ENCODE data around the gene NECAB2. TPM values are rescaled to one million over a fixed set of nuclear protein-coding genes. Genes with fewer than 3 reads are reported as not detected.

NECAB2 gene
- total and polyA plus RNA-seq, 4 donors = 0.10 to 0.57 (median 0.39) TPM

- DNase-seq (no peak), ATAC-seq (ENCODE audit: insufficient read depth, low FRiP score) (no peak)
- Histone ChIP-seq H3K9me3 (ENCODE audit: control insufficient read depth in 4 of 4, insufficient read depth in 3 of 4, low read length in 3 of 4) (peaks cover 0 to 1% (median 0%) of the 10 kb centered on the region in 4 donors), H3K4me3 (no peak overlapping the region), H3K27me3 (ENCODE audit: control insufficient read depth in 3 of 3, insufficient read depth in 3 of 3, low read length in 2 of 3) (no peaks in the 10 kb centered on the region), H3K36me3 (ENCODE audit: control insufficient read depth in 4 of 4, insufficient read depth in 4 of 4, low read length in 4 of 4) (no peaks in the 10 kb centered on the region), H3K27ac (ENCODE audit: low read depth in 1 of 2, low read length in 1 of 2) (no peak overlapping the region), H3K4me1 (ENCODE audit: control insufficient read depth in 5 of 5, insufficient read depth in 5 of 5, low read length in 5 of 5) (peaks cover 0 to 2% (median 0%) of the 10 kb centered on the region in 5 donors), H3K9ac (ENCODE audit: insufficient read depth in 1 of 2, low read length in 2 of 2) (no peak overlapping the region)
- WGBS, 2 donors = 73 to 83% methylated on average over 13 of the region's 13 CpGs
- TF ChIP-seq CTCF (IDR thresholded peaks at IDR 0.05; ENCODE audit: control extremely low read depth, extremely low read depth) = no peak
These were observed 33.1 kb downstream of the NECAB2 start for GRCh38 chr16:84000989-84001642.

GRCh38 chr16:84001726-84002125, 33.7 kb downstream of the NECAB2 start:
- WGBS, 2 donors = 78 to 92% methylated on average over 7 of the region's 7 CpGs
- peaks cover 0 to 1% (median 0%) of the 10 kb centered on the region in 4 donors for H3K9me3 ChIP-seq (ENCODE audit: control insufficient read depth in 4 of 4, insufficient read depth in 3 of 4, low read length in 3 of 4)

GRCh38 chr16:84003038-84003437, 35.0 kb downstream of the NECAB2 start:
- no peak for TF ChIP-seq CTCF (IDR thresholded peaks at IDR 0.05; ENCODE audit: control extremely low read depth, extremely low read depth)
- ATAC-seq (ENCODE audit: insufficient read depth, low FRiP score) = no peak
- Histone ChIP-seq H3K9me3 (ENCODE audit: control insufficient read depth in 4 of 4, insufficient read depth in 3 of 4, low read length in 3 of 4) (peaks cover 0 to 1% (median 0%) of the 10 kb centered on the region in 4 donors), H3K4me3 (no peak overlapping the region), H3K27me3 (ENCODE audit: control insufficient read depth in 3 of 3, insufficient read depth in 3 of 3, low read length in 2 of 3) (no peaks in the 10 kb centered on the region), H3K27ac (ENCODE audit: low read depth in 1 of 2, low read length in 1 of 2) (no peak overlapping the region), H3K9ac (ENCODE audit: insufficient read depth in 1 of 2, low read length in 2 of 2) (no peak overlapping the region), H3K36me3 (ENCODE audit: control insufficient read depth in 4 of 4, insufficient read depth in 4 of 4, low read length in 4 of 4) (no peaks in the 10 kb centered on the region), H3K4me1 (ENCODE audit: control insufficient read depth in 5 of 5, insufficient read depth in 5 of 5, low read length in 5 of 5) (no peaks in the 10 kb centered on the region)
- 78 to 83% methylated on average over 12 of the region's 12 CpGs for WGBS, 2 donors
- DNase-seq = no peak

More at GRCh38 chr16:84001726-84002125, 33.7 kb downstream of the NECAB2 start:
- no peak for TF ChIP-seq CTCF (IDR thresholded peaks at IDR 0.05; ENCODE audit: control extremely low read depth, extremely low read depth)
- ATAC-seq (ENCODE audit: insufficient read depth, low FRiP score) (no peak), DNase-seq (no peak)
- H3K4me3 ChIP-seq = no peak overlapping the region
- no peaks in the 10 kb centered on the region for H3K27me3 ChIP-seq (ENCODE audit: control insufficient read depth in 3 of 3, insufficient read depth in 3 of 3, low read length in 2 of 3)
- no peaks in the 10 kb centered on the region for H3K36me3 ChIP-seq (ENCODE audit: control insufficient read depth in 4 of 4, insufficient read depth in 4 of 4, low read length in 4 of 4)
- H3K27ac ChIP-seq (ENCODE audit: low read depth in 1 of 2, low read length in 1 of 2) = no peak overlapping the region
- H3K4me1 ChIP-seq (ENCODE audit: control insufficient read depth in 5 of 5, insufficient read depth in 5 of 5, low read length in 5 of 5) = no peaks in the 10 kb centered on the region
- no peak overlapping the region for H3K9ac ChIP-seq (ENCODE audit: insufficient read depth in 1 of 2, low read length in 2 of 2)

GRCh38 chr16:84004442-84004841, 36.4 kb downstream of the NECAB2 start:
- Histone ChIP-seq H3K27ac (ENCODE audit: low read depth in 1 of 2, low read length in 1 of 2) (no peak overlapping the region), H3K27me3 (ENCODE audit: control insufficient read depth in 3 of 3, insufficient read depth in 3 of 3, low read length in 2 of 3) (no peaks in the 10 kb centered on the region), H3K9ac (ENCODE audit: insufficient read depth in 1 of 2, low read length in 2 of 2) (no peak overlapping the region), H3K4me3 (no peak overlapping the region), H3K36me3 (ENCODE audit: control insufficient read depth in 4 of 4, insufficient read depth in 4 of 4, low read length in 4 of 4) (no peaks in the 10 kb centered on the region), H3K4me1 (ENCODE audit: control insufficient read depth in 5 of 5, insufficient read depth in 5 of 5, low read length in 5 of 5) (no peaks in the 10 kb centered on the region), H3K9me3 (ENCODE audit: control insufficient read depth in 4 of 4, insufficient read depth in 3 of 4, low read length in 3 of 4) (peaks cover 0 to 7% (median 0%) of the 10 kb centered on the region in 4 donors)
- WGBS, 2 donors = 69 to 86% methylated on average over 7 of the region's 7 CpGs
- TF ChIP-seq CTCF (IDR thresholded peaks at IDR 0.05; ENCODE audit: control extremely low read depth, extremely low read depth) = no peak
- DNase-seq (no peak), ATAC-seq (ENCODE audit: insufficient read depth, low FRiP score) (no peak)

Measured in lung (tissue), 12 donors.